HFF-Myc (cell line): ENCODE data around the gene TRIP10.

Experiments
- DNase-seq: peaks from one replicate; pipeline ENCODE4 v3.0.0-alpha.2; 2011; ENCODE audit warnings: low read depth; ENCODE audit errors: extremely low read depth
- H3K4me3 ChIP-seq: replicated peaks from 2 replicates; pipeline ENCODE4 v1.5.1; 2011; ENCODE audit warnings: low read depth, mild to moderate bottlenecking, control low read depth, low read length
- TF ChIP-seq, protein P1 (sequence below): IDR thresholded peaks from 2 replicates; pipeline ENCODE4 v1.5.1; 2012; ENCODE audit warnings: mild to moderate bottlenecking, low read depth, low read length, control low read depth; ENCODE audit errors: missing control alignments

Gene TRIP10, protein sequence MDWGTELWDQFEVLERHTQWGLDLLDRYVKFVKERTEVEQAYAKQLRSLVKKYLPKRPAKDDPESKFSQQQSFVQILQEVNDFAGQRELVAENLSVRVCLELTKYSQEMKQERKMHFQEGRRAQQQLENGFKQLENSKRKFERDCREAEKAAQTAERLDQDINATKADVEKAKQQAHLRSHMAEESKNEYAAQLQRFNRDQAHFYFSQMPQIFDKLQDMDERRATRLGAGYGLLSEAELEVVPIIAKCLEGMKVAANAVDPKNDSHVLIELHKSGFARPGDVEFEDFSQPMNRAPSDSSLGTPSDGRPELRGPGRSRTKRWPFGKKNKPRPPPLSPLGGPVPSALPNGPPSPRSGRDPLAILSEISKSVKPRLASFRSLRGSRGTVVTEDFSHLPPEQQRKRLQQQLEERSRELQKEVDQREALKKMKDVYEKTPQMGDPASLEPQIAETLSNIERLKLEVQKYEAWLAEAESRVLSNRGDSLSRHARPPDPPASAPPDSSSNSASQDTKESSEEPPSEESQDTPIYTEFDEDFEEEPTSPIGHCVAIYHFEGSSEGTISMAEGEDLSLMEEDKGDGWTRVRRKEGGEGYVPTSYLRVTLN

DNA sequence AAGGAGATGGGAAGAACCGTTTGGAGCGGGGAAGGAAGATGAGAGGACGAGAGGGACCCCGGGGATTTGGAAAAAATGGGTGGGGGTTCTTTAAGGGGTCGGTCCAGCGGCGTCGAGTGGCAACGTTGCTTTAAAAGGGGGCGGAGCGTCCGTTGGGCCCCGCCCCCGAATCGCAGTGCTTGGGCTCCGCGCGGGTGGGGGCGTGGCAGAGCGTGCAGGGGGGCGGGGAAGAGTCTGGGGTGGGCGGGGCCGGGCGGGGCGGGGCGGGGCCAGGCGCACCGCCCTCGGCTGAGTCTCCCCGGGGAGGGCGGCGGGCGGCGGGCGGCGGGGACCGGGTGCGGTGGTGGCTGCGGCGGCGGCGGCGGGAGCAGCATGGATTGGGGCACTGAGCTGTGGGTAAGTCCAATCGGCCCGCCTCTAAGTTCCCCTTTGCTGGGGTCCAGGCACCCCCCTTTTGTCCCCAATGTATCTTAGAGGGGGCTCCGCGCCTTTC lies at the start of gene TRIP10:
TSS of gene TRIP10 (plus strand) at position 291 of the 493 bp plus-strand sequence. CDS start at position 373, 82 bp downstream.
- no peak for DNase-seq
- H3K4me3 ChIP-seq: peak within 1 kb of the TSS; percentile 87
- TF ChIP-seq, protein P1, sequence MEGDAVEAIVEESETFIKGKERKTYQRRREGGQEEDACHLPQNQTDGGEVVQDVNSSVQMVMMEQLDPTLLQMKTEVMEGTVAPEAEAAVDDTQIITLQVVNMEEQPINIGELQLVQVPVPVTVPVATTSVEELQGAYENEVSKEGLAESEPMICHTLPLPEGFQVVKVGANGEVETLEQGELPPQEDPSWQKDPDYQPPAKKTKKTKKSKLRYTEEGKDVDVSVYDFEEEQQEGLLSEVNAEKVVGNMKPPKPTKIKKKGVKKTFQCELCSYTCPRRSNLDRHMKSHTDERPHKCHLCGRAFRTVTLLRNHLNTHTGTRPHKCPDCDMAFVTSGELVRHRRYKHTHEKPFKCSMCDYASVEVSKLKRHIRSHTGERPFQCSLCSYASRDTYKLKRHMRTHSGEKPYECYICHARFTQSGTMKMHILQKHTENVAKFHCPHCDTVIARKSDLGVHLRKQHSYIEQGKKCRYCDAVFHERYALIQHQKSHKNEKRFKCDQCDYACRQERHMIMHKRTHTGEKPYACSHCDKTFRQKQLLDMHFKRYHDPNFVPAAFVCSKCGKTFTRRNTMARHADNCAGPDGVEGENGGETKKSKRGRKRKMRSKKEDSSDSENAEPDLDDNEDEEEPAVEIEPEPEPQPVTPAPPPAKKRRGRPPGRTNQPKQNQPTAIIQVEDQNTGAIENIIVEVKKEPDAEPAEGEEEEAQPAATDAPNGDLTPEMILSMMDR: no peak

DNA sequence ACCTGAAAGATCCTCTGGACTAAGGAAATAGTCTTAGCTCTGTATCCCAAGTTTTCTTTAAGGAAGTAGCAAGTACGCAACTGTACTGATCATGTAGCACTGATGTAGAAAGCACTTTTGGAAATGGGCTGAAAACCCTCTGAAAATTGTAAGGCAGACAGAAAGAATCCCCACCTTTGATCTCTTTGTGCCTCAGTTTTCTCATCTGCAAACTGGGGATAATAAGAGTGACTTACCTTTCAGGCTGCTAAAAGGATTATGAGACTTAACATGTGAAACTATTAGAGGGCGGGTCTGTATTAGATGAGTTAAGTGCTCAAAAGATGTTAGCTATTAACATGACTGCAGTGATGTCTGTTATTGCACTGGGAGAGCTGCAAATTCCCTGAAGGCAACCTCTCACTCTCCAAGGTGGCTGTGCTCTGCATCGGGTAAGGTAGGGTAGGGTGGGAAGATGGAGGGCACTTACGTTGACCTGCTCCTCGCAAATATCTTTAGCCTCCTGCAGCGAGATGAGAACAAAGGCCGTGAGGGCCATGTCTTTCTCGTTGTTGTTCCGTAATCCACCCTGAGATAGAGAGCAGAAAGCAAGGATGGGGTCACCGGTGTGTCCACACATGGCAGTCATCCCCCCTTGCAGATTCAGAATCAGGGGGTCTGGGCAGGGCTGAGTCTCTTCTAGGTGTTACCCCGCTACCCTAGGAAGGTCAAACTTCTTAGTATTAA lies 49.2 kb upstream of the TRIP10 start:
- TF ChIP-seq, protein P1: no peak
- no peak for DNase-seq
- no peak overlapping the region for H3K4me3 ChIP-seq

DNA sequence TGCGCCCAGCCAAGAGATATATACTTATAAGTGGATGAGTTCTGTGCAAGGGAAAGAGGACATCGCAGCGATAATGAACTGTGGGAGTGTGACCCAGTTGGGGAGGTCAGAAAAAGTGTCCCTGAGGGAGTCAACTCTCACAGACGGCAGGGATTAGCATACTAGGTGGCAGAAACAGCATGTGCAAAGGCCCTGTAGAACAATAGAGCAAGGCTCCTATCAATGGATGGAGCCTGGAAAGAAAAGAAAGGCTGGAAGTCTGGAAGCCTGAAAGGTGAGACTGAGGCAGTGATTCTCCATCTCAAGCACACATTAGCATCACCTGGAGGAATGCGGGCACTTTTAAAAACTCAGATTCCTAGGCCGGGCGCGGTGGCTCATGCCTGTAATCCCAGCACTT lies 48.1 kb upstream of the TRIP10 start:
- no peak overlapping the region for H3K4me3 ChIP-seq
- TF ChIP-seq, protein P1: no peak
- no peak for DNase-seq

DNA sequence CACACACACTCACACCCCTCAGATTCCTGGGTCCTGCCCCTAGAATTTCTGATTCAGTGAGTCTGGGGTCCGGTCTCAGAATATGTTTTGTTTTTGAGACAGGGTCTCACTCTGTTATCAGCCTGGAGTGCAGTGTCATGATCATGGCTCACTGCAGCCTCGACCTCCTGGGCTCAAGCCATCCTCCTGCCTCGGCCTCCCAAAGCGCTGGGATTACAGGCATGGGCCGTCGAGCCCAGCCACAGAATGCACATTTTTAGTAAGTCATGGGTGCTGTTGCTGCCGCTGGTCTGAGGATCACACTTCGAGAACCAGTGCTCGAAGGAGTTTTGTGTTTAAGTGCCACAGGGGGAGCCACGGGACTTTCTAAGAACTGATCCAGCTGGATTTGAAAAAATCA lies 47.5 kb upstream of the TRIP10 start:
- no peak overlapping the region for H3K4me3 ChIP-seq
- no peak for DNase-seq
- TF ChIP-seq, protein P1: no peak

DNA sequence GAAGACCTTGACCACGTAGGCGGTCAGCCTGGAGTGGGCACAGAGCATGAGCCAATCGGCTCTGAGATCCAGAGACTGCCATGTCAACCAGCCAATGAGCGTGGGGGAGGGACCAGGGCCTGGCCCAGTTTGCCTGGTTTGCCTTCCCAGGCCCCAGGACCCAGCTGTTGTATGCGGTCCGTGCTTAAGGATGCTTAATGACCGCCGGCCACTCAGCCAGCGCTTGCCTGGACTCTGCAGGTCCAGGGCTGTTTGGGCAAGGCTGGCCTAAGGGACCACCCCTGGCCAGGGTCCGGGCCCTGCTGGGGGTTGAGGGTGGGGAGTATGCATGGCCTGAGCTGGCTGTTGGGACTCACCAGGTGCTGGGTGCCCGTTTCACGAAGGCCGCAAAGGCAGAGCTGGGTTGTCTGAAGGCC lies 46.4 kb upstream of the TRIP10 start:
- no peak for DNase-seq
- TF ChIP-seq, protein P1: no peak
- H3K4me3 ChIP-seq: no peak overlapping the region

DNA sequence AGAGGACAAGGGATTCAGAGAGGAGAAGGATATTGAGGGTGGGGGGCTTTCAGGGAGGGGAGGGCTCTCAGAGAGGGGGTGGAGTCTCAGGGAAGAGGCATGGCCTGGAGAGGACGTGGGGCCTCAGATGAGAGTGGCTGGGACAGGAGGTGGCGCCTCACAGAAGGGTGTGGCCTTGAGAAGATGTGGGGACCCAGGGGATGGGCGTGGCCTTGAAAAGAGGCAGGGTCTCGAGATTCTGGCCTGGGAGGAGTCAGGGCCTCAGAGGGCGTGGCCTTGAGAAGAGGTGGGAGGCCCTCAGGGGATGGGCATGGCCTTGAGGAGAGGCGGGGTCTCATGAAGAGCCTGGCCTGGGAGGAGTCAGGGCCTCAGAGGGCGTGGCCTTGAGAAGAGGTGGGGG lies 45.8 kb upstream of the TRIP10 start:
- no peak for DNase-seq
- TF ChIP-seq, protein P1: no peak
- no peak overlapping the region for H3K4me3 ChIP-seq
